Heart left ventricle (tissue), 13 donors: ENCODE results near the gene DCAF10.

Experiments used
- POLR2A ChIP-seq, 2 donors: fragments of 450-650 bp; IDR thresholded peaks; one replicate each; pipeline ENCODE4 v1.6.1; 2017; ENCODE audit warnings: antibody characterized with exemption in 2 of 2, mild to moderate bottlenecking in 2 of 2, moderate library complexity in 2 of 2
- TF ChIP-seq, protein P1 (sequence below), 12 donors: fragments of 200-600 bp; sonication (generic) in 4 of 12; IDR thresholded peaks; one replicate each; pipeline versions ENCODE4 v1.5.0 to v1.8.0; 2018 to 2022; ENCODE audit warnings: antibody characterized with exemption in 12 of 12, mild to moderate bottlenecking in 5 of 12
- donor health status: ischemic (EF 13 %, LVEDD 7.1; RV severe dilation, severe dysfunction).
- donor health status: DM: no; HTN: yes; CAD: no.
- donor health status: DM: no; HTN: no; CAD: no.
- donor health status: ischemic (EF 25% LVEDD 6.9; RV normal size, moderate dysfunction).
- donor health status: ischemic (EF 25% LVEDD 5.7; RV mildly dilated, moderate dysfunction).
- donor health status: ischemic (EF 35%, LVEDD 5.7; RV mildly dilated, moderate dysfunction).
- donor health status: nonischemic (EF 11% LVEDD 7.7; RV severe dilation, severe dysfunction).
- donor health status: DM: yes; HTN: yes; CAD: no.
- donor health status: PGD.
- donor health status: ischemic (EF 29% LVEDD 5.4; RV normal size, mild dysfunction).
- donor health status: nonischemic (EF 23%, LVEDD 6.1; RV moderate dilation, normal function).

DNA sequence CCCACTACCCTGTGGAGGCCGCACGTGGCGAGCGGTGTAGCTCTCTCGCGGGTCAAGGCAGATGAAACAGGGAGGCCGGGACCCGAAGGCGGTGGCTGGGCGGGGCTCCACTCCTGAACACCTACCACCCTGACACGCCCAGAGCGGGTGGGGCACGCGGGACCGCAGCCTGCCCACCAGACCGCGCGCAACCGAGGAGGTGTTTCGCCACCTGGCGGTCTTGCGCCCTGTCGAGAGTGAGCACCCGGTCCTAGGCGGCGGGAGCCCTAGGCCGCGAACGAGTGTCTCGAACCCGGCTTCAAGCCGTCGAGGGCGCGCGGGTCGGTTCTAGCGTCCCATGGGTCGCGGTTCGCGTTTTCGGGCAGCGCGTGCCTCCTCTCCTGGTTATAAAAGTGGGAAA lies 13.5 kb upstream of the DCAF10 start:
- TF ChIP-seq, protein P1, sequence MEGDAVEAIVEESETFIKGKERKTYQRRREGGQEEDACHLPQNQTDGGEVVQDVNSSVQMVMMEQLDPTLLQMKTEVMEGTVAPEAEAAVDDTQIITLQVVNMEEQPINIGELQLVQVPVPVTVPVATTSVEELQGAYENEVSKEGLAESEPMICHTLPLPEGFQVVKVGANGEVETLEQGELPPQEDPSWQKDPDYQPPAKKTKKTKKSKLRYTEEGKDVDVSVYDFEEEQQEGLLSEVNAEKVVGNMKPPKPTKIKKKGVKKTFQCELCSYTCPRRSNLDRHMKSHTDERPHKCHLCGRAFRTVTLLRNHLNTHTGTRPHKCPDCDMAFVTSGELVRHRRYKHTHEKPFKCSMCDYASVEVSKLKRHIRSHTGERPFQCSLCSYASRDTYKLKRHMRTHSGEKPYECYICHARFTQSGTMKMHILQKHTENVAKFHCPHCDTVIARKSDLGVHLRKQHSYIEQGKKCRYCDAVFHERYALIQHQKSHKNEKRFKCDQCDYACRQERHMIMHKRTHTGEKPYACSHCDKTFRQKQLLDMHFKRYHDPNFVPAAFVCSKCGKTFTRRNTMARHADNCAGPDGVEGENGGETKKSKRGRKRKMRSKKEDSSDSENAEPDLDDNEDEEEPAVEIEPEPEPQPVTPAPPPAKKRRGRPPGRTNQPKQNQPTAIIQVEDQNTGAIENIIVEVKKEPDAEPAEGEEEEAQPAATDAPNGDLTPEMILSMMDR (IDR thresholded peaks at IDR 0.05) = no peak
- no peak for TF ChIP-seq POLR2A (IDR thresholded peaks at IDR 0.05)
